ENCODE data around the gene BSN.

BSN gene

GRCh38 chr3:49553692-49554632 is at the start of gene BSN:
Gene BSN, plus strand, starts transcription at chr3:49554477. Its CDS starts 126 bp downstream, at chr3:49554603.
- DNase-seq: peak; percentile 79

- DNase-seq: no peak
Measured at GRCh38 chr3:49506906-49507305, 47.4 kb upstream of the BSN start.

- DNase-seq: no peak
Measured at GRCh38 chr3:49509028-49509561, 45.2 kb upstream of the BSN start.

- no peak for DNase-seq
Measured at GRCh38 chr3:49511639-49512038, 42.6 kb upstream of the BSN start.

- DNase-seq: no peak
Measured at GRCh38 chr3:49512781-49513355, 41.4 kb upstream of the BSN start.

DNA sequence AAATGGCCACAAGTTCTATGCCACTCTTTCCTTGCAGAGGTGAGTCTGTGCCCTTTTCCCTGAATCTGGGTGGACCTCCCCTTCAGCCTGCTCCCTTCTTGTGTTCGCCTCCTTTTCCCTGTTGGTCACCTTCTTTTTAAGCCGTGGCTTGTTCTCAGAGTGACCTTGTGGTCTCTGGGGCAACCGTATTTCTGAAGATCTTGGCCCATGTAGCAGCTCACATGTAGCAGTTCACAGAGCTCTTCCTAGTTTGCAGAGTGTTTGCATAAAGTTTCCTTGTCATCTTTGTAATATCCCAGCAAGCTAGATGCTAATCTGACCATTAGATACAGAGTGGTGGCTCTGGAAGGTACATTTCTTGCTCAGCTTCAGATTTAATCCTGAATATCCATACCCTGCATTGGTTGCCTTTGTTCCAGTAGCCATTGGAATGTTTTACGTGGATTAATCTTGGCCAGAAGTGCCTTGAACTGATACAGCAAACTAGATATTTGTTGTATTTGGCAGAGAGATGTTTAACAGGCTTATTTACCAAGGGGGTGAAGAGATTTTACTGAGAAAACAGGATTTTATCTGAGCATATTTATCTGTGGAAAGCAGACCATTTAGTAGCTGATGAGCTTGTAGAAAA is 40.7 kb upstream of the BSN start:
- no peak for DNase-seq

- no peak for DNase-seq
Measured at GRCh38 chr3:49518016-49518415, 36.3 kb upstream of the BSN start.

GRCh38 chr3:49518441-49518840 is 35.8 kb upstream of the BSN start:
- no peak for DNase-seq

DNA sequence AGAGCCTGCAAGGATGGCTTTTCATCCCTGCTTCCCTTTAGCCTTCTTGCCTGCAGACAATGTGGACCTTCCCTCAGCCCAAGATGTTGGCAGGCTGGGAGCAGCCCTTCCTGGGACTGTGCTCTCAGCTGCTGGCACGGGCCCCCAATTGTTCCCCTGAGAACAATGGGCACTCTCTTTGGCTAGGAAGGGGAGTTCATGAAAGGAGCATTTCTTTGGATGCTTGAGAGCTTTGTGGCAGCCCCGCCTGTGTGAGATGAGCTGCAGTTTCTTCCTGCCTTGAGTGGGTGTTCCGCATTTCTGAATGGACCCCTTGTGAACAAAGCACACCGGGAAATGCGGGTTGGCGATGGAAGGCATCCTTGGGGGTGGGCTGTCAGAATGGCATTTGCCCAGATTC is 35.0 kb upstream of the BSN start:
- DNase-seq: no peak

GRCh38 chr3:49519916-49520385 is 34.3 kb upstream of the BSN start:
- no peak for DNase-seq

GRCh38 chr3:49523756-49524747 is 30.2 kb upstream of the BSN start:
- no peak for DNase-seq

GRCh38 chr3:49529567-49529966 is 24.7 kb upstream of the BSN start:
- DNase-seq: no peak

DNA sequence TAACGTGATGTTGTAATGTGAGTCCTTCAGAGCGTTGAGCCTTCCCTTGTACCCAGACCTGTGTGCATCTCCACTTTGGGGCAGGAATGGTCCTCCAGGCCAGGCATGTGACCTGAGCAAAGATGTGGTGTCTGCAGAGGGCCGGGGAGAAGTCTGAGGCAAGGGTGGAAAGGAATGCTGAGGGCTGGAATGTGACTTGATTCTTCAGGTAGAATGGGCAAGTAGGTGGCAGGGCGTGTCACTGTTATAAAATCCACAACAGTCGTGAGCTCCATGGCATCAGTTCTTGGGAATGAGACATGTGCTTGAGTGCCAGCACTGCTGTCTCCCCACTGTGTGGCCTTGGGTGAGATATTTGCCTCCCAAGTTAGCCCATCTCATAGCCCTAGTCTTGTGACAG is 24.0 kb upstream of the BSN start:
- DNase-seq: no peak

GRCh38 chr3:49530701-49531100 is 23.6 kb upstream of the BSN start:
- no peak for DNase-seq

DNA sequence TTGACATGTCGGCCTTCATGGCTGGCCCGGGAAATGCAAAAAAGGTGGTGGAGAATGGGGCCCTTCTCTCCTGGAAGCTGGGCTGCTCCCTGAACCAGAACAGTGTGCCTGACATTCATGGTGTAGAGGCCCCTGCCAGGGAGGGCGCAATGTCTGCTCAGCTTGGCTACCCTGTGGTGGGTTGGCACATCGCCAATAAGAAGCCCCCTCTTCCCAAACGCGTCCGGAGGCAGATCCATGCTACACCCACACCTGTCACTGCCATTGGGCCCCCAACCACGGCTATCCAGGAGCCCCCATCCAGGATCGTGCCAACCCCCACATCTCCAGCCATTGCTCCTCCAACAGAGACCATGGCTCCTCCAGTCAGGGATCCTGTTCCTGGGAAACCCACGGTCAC is 23.1 kb upstream of the BSN start:
- DNase-seq: no peak

- no peak for DNase-seq
Measured at GRCh38 chr3:49531715-49532114, 22.6 kb upstream of the BSN start.

DNA sequence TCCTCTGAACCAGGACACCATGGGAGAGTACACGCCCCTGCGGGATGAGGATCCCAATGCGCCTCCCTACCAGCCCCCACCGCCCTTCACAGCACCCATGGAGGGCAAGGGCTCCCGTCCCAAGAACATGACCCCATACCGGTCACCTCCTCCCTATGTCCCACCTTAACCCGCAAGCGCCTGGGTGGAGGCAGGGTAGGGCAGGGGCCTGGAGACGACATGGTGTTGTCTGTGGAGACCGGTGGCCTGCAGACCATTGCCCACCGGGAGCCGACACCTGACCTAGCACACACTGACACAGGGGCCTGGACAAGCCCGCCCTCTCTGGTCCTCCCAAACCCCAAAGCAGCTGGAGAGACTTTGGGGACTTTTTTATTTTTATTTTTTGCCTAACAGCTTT is 21.2 kb upstream of the BSN start:
- DNase-seq: no peak

GRCh38 chr3:49533786-49534519 is 20.3 kb upstream of the BSN start:
- no peak for DNase-seq

DNA sequence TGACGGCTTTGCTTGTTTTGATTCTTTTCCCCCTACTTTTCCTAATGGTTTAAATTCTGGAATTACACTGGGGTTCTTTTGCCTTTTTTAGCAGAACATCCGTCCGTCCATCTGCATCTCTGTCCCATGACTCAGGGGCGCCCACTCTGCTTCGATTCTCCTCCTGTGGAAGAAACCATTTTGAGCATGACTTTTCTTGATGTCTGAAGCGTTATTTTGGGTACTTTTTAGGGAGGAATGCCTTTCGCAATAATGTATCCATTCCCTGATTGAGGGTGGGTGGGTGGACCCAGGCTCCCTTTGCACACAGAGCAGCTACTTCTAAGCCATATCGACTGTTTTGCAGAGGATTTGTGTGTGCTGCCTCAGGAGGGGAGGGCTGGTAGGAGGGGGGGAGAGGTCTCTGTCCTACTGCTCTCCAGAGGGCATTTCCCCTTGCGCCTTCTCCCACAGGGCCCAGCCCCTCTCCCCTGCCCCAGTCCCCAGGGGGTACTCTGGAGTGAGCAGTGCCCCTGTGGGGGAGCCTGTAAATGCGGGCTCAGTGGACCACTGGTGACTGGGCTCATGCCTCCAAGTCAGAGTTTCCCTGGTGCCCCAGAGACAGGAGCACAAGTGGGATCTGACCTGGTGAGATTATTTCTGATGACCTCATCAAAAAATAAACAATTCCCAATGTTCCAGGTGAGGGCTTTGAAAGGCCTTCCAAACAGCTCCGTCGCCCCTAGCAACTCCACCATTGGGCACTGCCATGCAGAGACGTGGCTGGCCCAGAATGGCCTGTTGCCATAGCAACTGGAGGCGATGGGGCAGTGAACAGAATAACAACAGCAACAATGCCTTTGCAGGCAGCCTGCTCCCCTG is 19.5 kb upstream of the BSN start:
- no peak for DNase-seq
